Central memory CD4-positive, alpha-beta T cell (primary cell): ENCODE data around the gene OAS3.
"Not testable (repeated sequence)": the region's sequence is repeated elsewhere in the genome, so short reads cannot be mapped to it uniquely, and the experiment has no call there.

Experiments
- DNase-seq: peaks from one replicate; pipeline ENCODE4 v3.0.0; 2022

OAS3 gene

DNA sequence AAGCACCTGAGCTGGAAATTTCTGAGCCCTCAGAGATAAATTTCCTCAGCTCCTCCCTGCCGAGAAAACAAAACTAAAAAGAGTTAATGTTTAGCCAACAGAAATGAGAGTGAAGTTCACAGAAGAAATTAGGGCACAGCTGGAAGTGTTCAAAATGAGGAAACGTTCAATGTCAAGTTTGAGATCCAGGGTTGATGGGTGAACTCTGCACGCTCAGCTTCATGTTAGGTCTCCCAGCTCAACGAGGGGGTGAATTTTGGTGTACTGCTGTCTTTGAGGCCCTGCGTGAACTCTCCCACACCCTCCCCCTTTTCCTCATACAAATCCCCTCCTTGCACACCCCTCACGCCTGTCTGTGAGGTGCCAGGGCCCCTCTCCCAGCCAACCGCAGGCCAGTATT lies 13.3 kb upstream of the OAS3 start:
- DNase-seq: no peak

DNA sequence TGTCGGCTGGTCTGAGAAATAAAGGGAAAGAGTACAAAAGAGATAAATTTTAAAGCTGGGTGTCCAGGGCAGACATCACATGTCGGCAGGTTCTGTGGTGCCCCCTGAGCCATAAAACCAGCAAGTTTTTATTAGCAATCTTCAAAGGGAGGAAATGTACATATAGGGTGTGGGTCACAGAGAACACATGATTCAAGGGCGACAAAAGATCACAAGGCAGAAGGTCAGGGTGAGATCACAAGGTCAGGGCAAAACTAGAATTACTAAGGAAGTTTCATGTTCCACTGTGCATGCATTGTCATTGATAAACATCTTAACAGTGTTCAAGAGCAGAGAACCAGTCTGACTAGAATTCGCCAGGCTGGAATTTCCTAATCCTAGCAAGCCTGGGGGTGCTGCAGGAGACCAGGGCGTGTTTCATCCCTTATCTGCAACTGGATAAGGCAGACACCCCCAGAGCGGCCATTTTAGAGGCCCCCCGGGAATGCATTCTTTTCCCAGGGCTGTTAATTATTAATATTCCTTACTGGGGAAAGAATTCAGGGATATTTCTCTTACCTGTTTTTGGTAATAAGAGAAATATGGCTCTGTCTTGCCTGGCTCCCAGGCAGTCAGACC lies 11.7 kb upstream of the OAS3 start:
- not testable (repeated sequence) for DNase-seq

DNA sequence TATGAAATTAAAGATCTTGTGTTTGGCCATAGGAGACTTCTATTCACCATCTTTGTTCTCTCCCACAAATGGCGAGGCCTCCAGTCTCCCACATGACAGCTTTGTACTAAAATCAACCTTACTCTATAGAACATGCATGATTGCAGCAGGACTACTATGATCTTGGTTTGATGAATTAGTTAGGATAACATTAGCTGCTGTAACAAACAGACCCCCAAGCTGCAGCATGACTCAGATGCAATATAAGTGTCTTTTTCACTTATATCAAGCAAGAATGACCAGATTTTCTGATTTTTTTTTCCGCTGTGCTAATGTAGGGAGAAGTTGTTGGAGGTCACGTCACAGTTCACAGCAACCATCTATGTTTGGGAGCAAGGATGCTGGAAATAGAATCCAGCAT lies 10.8 kb upstream of the OAS3 start:
- no peak for DNase-seq

DNA sequence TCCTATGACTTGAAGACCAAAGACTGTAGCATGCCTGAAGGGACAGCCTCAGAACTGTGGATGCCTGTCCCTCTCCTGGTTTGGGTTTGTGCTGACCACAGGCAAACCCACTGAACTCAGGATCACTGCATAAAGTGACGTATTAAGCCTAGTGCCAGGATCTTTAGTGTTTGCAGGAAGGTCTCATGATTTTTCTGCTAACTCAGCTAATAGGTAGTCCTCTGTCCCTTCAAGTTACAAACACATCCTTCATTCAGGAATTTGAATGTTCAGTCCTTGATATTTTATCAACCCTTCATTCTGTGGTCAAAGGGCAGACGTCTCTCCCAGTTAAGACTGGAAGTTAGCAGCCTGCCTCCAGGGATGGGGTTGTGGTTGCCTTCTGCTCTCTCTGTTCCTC lies 10.3 kb upstream of the OAS3 start:
- DNase-seq: no peak

DNA sequence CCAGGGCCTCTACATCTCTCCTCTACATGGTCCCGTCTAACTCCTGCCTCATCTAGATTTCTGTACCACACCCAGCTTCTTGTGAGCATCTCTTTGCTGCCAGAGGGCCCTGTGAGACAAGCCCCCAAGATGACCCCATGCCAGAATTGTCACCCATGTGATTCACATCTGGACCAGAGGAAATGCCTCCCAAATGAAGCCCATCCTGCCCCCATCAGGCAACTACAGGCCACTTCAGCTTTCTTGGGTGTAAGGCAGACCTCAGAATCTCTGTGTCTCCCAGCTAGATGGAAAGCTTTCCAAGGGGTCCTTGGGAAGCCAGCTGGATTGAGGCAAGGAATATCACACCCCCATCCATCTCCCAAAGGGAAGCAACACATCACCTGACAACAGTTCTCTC lies 9.3 kb upstream of the OAS3 start:
- no peak for DNase-seq

DNA sequence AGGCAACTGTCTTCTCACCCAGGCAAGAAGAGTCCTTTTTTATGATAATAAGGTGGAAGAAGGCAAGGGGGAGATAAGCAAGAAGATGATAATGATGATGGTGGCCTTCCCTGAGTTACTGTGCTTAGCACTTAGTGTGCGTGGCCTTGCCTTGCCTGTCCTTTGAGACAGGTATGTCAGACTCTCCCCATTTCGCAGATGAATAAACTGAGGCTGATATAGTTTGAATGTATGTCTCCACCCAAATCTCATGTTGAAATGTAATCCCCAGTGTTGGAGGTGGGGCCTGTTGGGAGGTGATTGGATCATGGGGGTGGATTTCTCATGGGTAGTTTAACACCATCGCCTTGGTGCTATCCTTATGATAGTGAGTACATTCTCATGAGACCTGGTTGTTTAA lies 8.6 kb upstream of the OAS3 start:
- no peak for DNase-seq

DNA sequence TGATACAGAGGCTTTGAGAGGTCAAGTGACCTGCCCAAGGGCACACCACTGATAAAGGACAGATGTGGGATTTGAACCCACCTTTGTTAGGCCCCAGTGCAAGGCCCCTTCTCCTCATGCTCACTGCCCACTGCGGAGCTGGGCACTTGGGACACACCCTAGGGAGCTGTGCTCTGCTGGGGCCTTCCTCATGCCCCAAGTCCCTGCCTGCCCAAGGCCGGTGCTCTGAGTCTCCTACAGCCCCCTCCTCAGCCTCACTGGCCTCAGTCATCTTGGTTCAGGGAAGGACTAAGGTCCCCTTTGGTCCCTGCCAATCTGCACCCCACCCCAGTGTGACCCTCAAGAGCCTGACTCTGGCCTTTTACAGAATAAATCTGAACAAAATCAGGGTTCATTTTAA lies 7.9 kb upstream of the OAS3 start:
- no peak for DNase-seq

DNA sequence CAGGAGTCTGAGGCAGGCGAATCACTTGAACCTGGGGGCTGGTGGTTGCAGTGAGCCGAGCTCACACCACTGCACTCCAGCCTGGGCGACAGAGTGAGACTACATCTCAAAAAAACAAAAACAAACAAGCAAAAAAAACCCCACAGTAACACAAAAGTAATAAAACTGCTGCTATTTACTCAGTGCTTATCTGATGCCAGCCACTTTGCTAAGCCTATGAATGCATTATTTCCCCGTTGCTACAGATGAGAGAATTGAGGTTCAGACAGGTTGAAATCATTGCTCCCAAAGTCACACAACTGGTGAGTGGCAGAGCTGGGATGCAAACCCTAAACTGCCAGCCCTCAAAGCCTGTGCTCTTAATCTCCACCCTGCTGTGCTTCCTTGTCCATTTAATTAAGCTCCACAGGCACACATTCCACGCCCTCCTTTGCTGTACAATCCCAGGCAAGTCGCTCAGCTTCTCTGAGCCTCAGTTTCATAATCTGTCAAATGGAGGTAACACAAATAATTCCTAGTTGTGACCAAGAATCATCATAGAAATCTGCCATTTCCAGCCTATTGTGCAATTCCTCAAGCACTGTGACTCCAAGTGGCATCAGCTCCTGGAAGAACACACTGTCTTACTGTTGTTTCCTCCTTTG lies 5.7 kb upstream of the OAS3 start:
- no peak for DNase-seq

DNA sequence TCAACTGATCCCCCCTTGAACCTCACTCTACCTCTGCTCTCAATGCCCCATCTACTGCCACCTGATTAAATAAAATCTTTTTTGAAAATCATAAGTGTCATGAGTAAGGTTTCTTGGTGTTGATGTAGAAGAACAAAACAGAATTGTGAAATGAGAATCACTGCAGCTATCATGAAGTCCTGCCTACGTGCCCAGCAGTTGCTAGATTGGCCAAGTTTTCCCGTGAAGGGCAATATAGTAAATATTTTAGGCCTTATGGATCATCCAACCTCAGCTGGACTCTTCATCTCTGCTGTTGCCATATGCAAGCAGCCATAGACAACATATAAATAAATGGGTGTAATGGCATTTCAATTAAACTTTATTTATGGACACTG lies 5.2 kb upstream of the OAS3 start:
- DNase-seq: no peak

DNA sequence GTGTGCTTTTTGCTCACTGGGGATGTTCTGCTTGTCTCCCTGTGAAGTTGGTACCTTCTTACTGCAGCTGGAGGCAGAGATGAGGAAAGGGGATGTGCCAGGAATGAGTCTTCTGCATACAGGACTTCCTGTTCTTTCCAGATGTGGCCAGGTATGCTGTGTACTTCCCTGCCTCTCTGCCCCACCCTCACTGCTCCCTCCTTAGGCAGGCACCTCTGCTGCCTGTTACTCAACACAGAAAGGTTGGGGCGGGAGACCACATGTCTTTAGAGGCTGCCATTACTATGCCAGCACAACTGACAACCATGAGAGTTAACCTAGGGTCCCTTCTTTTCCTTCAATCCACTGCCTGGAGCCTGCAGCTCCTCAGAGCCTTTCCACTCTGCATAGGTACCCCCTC lies 2.0 kb upstream of the OAS3 start:
- DNase-seq: no peak

DNA sequence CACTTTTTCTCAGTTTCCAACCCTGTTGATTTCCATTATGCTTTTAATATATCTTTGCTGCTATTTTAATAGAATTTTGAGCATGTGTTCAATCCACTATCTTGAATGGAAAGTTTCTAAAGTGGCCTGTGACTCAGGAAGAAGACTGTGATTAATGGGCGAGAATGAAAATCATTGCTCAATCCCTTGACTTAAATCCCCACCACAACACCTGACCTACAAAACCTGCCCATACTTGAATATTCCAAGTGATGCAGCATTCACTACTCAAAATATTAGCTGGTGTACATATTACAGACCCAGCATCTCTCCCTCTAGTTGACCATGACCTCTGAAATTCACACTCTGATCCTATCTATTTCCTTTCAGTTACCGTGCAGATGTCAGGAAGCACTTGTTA lies 1.3 kb upstream of the OAS3 start:
- no peak for DNase-seq

DNA sequence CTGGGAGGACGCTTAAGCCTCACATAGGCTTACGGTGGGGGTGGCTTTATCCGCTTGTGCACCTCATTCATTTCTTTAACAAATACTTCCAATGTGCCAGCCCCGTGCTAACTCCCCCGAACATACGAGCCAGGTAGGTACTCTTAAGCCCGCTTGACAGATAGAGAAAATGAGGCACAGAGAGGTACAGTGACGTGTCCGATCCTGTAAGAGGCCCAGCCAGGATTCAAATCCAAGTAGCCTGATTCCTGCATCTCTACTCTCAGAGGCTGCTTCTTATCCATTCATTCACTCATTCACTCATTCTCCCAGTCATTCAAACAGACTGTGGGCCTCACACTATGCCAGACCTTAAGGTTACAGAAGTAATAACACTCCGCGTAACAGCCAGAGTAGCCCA lies 477 bp downstream of the OAS3 start:
- DNase-seq: no peak

DNA sequence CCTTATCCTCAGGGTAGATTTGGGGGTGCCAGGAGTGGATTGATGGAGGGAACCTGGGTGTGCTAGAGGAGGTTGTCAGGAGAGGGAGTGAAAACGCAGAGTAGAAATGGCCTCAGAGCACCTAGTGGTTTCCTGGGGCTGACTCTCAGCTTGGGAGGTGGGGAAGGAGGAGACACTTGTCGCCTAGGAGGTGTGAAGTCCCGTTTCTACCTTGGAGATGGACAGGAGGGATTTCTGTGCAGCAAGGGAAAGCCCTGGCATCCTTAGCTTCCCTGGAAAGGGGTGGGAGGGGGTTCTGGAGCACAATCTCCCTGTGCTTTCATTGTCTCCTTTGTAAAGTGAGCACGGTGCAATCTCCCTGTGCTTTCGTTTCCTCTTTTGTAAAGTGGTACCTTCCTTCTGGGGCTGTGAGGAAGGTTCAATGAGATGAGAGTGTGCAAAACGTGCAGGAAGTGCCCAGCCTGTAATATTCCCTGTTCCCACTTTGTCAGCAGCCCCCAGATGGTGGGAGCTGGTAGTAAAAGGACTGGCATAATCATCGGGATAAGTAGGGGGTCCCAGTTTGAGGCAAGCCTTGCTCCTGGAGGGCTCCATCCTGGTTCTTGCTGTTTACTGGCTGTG lies 1.6 kb downstream of the OAS3 start:
- DNase-seq: no peak

DNA sequence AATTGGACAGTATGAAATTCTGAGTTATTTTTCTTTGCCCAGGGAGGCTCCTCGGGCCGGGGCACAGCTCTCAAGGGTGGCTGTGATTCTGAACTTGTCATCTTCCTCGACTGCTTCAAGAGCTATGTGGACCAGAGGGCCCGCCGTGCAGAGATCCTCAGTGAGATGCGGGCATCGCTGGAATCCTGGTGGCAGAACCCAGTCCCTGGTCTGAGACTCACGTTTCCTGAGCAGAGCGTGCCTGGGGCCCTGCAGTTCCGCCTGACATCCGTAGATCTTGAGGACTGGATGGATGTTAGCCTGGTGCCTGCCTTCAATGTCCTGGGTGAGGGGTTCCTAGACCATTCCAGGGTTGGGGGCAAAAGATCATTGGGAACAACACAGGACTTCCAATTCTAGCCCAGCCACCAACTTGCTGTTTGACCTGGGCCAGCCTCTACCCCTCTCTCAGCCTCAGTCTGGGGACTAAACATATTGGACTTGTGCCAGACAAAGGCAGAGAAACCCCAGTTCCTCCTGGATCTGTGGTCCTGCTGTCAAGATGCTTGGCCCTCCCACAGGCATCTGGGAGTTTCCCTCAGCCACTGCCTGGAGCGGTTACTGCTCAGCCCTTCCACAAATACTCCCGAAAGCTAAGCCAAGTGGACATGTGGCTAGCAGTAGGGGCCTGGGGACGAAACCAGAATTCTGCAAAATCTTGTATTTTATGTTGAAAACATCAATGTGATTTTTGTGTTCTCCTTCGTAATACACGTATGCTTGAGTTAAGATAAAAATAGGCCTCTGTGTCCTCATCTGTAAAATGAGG lies 3.5 kb downstream of the OAS3 start:
- DNase-seq: no peak

DNA sequence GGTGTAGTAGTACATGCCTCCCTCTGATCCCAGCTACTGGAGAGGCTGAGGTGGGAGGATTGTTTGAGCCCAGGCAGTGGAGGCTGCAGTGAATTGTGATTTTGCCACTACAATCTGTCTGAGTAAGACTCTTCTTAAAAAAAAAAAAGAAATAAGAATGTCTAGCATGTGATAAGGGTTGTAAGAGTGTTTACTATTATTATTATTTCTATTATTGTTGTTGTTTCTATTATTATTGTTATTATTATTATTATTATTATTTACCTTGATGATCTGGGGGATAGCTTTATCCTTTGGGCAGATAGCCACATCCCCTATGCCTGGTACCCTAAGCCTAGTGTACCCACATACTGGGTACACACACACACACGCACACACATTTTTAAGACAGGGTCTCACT lies 4.3 kb downstream of the OAS3 start:
- DNase-seq: no peak

DNA sequence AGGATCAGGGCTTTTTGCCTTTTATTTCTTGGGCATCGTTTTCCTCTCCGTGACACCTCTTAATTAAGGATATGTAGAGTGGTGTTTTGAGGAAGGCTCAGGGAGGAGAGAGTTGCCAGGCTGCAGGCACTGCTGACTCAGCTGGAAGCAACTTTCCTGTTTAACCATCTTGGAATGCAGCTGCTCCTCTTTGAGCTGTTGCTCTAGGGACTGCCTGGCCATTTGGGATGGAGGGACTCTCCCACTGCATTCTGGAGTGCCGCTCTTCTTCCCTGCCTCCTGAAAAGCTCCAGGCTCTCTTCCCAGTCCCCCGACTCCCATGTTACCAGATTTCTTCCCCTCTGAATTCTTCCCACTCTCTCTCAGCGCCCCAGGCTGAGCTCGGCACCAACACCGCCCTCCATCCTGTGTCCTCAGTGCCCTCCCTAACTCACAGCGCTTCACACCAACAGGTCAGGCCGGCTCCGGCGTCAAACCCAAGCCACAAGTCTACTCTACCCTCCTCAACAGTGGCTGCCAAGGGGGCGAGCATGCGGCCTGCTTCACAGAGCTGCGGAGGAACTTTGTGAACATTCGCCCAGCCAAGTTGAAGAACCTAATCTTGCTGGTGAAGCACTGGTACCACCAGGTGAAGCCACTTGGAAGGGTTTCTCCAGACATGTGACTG lies 5.9 kb downstream of the OAS3 start:
- no peak for DNase-seq

DNA sequence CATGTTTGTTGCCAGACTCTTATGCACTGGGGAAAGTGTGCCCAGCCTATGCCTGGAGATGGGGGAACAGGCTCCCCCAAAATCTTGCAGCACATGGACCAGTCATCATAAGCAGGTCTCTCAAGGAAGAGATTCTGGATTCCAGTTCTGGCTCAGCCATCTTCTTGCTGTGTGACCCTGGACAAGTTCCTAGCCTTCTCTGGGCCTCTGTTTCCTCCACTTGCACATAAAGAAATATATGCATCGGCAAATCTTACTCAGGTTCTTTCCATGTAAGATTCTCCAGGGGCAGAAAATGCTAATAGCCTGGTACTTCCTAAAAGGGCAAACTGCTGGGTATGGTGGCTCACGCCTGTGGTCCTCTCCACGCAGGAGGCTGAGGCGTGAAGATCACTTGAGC lies 7.2 kb downstream of the OAS3 start:
- DNase-seq: no peak

DNA sequence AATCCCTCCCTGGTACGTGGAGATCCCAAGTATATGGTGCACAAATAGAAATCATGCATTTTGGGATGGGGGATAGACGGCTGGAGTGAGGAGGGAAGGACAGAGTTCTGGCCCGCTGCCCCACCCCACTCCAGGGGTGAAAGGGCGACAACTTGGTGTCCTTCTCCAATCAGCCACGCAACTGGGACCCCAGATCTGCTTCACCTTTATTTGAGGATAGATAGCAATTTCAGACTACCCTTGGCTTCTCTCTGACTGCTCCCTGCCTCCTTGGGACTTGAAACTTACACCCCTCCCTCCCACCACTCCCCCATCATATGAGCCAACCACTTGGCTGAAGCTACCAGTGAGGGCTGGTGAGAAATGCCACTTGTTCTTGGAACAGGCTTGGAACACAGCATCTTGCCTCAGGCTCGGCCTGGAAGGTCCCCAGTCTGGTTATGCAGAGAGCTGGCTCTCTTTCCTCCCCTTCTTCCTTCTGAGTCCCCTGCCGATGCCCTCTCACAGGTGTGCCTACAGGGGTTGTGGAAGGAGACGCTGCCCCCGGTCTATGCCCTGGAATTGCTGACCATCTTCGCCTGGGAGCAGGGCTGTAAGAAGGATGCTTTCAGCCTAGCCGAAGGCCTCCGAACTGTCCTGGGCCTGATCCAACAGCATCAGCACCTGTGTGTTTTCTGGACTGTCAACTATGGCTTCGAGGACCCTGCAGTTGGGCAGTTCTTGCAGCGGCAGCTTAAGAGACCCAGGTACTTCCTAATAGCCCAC lies 8.1 kb downstream of the OAS3 start:
- no peak for DNase-seq

DNA sequence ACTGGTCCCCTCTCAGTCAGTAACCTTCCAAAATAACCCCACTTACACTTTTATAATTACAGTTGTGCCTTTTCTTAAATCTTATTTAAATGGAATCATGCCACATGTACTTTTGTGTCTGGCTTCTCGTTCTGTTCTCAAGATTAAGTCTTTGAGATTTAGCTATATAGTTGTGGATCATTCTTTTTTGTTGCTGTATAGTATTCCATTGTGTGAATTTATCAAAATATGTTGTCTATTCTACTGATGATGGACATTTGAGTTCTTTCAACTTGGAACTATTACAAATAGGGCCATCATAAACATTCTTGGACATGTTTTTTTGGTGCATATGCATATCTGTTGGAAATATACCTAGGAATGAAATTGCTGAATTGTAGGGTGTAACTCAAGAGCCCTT lies 9.0 kb downstream of the OAS3 start:
- DNase-seq: no peak

DNA sequence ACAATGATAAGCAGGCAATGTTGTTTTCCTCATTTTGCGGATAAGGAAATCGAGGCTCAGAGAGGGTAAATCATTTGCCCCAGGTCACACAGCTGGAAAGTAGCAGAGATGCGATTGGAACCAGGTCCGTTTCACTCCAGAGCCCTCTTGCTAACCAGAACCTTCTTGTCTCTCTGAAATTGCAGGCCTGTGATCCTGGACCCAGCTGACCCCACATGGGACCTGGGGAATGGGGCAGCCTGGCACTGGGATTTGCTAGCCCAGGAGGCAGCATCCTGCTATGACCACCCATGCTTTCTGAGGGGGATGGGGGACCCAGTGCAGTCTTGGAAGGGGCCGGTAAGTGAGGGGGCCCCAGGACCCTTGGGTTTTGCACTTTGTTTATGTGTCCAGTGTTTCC lies 9.5 kb downstream of the OAS3 start:
- no peak for DNase-seq

DNA sequence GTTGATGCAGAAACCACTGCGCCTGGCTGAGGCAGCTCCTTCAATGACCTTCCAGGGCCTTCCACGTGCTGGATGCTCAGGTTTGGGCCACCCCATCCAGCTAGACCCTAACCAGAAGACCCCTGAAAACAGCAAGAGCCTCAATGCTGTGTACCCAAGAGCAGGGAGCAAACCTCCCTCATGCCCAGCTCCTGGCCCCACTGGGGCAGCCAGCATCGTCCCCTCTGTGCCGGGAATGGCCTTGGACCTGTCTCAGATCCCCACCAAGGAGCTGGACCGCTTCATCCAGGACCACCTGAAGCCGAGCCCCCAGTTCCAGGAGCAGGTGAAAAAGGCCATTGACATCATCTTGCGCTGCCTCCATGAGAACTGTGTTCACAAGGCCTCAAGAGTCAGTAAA lies 10.5 kb downstream of the OAS3 start:
- no peak for DNase-seq

DNA sequence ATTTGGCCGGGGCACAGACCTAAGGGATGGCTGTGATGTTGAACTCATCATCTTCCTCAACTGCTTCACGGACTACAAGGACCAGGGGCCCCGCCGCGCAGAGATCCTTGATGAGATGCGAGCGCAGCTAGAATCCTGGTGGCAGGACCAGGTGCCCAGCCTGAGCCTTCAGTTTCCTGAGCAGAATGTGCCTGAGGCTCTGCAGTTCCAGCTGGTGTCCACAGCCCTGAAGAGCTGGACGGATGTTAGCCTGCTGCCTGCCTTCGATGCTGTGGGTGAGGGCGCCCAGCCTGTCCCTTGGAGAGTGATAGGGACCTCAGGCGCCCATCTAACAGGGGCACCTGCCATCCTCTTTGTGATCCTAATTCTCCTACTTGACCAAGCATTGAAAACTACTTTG lies 12.4 kb downstream of the OAS3 start:
- DNase-seq: no peak

DNA sequence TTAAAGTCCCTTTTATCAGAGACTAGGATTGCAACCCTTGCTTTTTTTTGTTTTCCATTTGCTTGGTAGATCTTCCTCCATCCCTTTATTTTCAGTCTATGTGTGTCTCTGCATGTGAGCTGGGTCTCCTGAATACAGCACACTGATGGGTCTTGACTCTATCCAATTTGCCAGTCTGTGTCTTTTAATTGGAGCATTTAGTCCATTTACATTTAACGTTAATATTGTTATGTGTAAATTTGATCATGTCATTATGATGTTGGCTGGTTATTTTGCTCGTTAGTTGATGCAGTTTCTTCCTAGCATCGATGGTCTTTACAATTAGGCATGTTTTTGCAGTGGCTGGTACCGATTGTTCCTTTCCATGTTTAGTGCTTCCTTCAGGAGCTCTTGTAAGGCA lies 18.9 kb downstream of the OAS3 start:
- not testable (repeated sequence) for DNase-seq
